GM03348 (cell line): ENCODE measurements around the gene LCNL1.

Experiments used
- DNase-seq: peaks from one replicate; pipeline ENCODE4 v3.0.0; 2012; ENCODE audit warnings: low spot score

The LCNL1 gene

GRCh38 chr9:136947028-136947891 lies 35.5 kb upstream of the LCNL1 start:
- DNase-seq = no peak

- peak; percentile 73 for DNase-seq
These were observed 34.8 kb upstream of the LCNL1 start for GRCh38 chr9:136947955-136948510.

GRCh38 chr9:136949239-136949816 lies 33.5 kb upstream of the LCNL1 start:
- no peak for DNase-seq

GRCh38 chr9:136949817-136950655 lies 32.8 kb upstream of the LCNL1 start:
- DNase-seq = peak; percentile 100

DNA sequence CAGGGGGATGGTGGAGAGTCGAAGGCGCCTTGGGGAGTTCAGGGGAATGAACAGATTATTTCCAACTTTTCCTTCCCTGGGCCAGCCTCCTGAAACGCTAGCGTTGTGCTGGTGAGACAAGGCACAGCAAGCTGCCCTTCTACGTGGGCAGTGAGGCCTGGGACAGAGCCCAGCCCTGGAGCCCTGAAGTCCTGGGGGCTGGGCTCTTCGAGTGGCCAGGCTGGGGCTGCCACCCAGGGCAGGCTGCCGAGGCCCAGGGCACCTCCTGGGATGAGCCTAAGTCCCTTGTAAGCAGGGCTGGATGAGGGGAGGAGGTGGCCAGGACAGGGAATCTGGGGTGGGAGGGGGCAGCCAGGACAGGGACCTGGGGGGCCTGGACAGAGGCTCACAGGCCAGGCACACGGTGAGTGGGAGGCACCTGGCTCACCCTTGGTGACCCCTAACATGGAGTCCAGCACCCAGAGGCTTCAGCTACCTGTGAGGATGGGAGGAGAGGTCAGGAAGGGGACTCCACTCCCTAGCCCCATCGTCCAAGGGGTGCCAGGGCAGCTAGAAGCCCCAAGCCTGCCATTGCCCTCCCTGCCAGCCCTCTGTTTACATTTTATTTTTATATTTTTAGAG lies 32.0 kb upstream of the LCNL1 start:
- DNase-seq = no peak

DNA sequence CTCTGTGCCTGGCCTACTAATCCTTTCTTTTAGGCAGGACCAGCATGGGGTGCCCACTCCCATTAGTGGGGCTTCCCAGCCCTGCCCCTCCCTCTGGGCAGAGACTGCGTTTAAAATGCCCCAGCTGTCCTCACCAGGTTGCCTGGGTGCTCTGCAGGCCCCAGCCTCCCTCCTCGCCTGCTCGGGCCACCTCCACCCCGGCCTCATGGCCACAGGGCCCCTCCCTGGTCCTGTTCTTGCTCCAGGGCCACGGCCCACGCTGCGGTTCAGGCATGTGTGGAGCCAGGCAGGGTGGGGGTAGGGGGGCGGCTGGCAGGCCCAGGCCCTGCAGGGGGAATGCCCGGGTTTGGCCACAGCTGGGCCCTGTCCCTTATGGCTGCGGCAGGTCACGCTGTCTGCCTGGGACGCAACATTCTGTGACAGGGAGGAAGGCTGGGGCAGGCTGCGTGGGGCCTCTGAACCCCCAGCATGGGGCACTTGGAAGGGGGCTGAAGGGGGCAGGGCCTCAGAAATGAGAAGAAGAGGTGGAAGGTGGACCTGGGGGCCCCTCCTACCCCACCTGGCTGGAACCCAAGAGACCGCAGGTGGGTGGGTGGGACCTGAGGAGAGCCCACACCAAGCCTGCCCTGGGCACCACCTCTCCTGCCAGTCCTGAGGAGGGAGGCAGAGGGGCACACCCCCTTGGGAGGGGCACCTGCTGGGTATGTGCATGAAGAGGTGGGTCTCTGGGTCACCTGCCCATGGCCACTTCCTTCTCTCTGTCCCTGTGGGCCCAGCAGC lies 31.1 kb upstream of the LCNL1 start, which contains the start of gene LCN12:
Gene LCN12 (plus strand): TSS at position 733 of the 780 bp plus-strand sequence. CDS start 55 bp downstream, outside the sequence.
- no peak for DNase-seq

DNA sequence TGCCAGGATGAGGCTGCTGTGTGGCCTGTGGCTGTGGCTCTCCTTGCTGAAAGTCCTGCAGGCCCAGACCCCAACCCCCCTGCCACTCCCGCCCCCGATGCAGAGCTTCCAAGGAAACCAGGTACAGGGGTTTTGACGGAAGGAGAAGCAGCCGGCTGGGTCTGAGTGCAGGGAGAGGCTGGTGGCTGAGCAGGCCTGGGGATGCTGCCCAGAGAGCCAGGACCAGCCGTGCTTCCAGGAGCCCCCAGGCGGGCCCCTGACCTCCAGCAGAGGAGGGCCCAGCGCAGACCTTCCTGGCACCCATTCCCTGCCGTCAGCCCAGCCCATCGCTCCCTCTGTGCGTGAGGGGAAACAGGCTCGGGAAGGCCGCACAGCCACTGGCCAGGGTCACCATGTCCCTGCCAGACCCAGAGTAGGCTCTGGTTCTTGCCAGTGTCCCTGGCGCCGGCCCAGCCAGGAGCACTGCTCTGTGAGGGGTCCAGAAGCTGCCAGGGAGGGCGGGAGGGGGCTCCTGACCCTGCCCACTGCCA lies 30.4 kb upstream of the LCNL1 start:
- DNase-seq = no peak

GRCh38 chr9:136952876-136953770 lies 29.7 kb upstream of the LCNL1 start:
- DNase-seq = no peak

DNA sequence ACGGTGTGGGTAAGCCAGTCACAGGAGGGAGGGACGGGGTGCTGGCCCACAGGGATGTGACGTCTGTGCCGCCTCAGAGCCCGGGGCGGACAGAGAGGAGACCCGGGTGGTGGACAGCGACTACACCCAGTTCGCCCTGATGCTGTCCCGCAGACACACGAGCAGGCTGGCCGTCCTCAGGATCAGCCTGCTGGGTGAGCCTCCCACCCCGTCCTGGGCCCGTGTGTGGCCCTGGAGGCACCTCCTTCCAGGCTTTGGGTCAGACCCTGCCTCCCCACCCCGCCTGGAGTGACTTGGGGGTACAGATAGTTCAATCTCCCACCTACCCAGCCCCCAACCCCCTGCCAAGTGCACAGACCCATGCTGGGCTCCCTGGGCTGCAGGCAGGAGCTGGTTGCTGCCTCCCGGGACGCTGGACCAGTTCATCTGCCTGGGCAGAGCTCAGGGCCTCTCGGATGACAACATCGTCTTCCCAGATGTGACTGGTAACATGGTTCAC lies 29.0 kb upstream of the LCNL1 start:
- DNase-seq = no peak

DNA sequence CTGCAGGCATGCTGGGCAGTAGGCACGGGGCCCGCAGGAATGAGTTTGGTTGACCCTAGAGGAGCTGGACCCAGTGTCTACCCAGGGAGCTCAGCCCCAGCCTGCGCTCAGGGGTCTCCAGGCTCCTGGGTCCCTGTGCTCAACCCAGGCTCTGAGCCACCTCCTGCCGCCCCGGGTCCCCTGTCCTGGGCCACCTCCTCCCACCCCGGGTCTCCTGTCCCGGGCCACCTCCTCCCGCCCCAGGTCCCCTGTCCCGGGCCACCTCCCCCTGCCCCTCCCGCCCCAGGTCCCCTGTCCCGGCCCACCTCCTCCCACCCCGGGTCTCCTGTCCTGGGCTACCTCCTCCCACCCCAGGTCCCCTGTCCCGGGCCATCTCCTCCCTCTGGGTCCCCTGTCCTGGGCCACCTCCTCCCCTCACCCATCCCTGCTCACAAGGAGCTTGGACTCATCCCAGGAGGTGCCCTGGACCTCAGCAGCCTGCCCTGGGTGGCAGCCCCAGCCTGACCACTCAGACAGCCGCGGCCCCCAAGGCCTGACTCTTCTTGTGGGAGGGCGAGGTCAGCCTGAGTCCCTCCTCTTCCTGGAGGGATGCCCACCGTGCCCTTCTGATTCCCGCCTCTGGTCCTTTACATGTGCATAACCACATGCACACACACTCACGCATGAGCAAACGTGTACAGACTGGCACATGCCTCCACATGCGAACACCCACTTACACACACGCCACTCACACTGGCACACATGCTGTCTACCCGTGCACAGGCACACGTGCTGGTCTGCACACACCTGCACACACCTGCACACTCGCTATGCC lies 28.3 kb upstream of the LCNL1 start:
- DNase-seq = no peak

DNA sequence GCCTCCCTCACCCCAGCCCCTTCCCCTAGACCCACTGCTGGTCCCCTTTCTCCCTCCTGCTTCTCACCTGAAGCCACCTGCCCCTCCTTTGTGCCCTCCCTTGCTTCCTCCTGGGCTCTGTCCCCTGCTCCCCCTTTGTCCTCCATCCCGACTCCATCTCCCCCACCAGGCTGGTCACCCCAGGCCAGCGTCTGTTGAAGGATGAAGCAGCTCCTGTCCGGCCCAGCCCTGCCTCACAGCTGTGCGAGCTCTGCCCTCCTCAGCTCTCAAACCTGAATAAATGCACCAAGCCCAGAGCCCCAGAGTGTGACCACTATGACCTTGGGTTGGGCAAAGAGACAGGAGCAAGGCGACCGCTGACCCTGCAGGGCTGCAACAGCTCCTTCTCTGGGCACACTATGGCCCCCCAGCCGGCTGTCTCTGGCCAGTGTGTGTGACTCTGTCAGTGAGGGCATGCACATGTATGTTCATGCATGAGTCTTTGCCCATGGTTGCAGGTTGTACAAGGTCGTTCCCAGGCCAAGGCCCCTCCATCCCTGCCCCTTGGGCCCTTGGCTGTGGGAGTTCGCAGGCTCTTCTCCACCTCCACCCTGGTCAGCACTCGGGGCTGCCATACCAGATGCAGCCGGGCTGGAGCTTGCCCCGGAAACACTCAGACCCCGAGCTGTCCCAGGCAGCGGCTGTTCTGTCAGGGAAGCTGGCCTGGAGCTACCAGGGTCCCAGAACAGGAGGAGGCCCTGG lies 27.4 kb upstream of the LCNL1 start:
- DNase-seq = no peak

DNA sequence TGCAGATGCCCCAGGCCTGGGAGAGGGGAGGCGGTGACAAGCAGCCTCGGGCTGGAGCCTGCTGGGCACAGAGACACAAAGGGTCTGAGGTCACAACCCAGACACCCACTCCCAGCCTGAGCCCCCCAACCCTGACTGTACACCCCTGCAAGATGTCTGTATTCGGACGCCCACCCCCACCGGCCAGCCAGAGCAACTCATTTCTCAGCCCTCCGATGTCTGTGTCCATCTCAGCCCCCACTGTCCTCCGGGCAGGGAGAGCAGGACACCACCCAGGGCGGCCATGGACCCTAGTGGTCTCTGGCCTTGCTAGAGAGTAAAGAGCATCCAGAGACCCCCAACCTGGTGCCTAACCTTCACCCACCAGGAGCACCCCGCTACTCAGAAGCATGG lies 26.9 kb upstream of the LCNL1 start:
- no peak for DNase-seq

DNA sequence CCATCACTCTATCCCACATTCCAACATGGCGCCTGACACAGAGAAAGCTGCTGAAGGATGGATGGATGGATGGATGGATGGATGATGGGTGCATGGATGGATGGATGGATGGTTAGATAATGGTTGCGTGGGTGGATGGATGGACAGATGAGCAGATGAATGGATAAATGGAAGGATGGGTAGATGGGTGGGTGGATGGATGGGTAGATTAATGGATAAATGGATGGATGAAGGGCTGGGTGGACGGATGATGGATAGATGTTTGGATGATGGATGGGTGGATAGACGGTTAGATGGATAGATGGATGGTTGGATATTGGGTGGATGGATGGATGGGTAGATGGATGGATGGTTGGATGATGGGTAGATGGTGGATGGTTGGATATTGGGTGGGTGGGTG lies 26.2 kb upstream of the LCNL1 start:
- no peak for DNase-seq

GRCh38 chr9:136957461-136957860 lies 25.3 kb upstream of the LCNL1 start:
- DNase-seq = no peak

GRCh38 chr9:136957901-136958300 lies 24.9 kb upstream of the LCNL1 start:
- no peak for DNase-seq

GRCh38 chr9:136958473-136958872 lies 24.3 kb upstream of the LCNL1 start:
- DNase-seq = no peak

DNA sequence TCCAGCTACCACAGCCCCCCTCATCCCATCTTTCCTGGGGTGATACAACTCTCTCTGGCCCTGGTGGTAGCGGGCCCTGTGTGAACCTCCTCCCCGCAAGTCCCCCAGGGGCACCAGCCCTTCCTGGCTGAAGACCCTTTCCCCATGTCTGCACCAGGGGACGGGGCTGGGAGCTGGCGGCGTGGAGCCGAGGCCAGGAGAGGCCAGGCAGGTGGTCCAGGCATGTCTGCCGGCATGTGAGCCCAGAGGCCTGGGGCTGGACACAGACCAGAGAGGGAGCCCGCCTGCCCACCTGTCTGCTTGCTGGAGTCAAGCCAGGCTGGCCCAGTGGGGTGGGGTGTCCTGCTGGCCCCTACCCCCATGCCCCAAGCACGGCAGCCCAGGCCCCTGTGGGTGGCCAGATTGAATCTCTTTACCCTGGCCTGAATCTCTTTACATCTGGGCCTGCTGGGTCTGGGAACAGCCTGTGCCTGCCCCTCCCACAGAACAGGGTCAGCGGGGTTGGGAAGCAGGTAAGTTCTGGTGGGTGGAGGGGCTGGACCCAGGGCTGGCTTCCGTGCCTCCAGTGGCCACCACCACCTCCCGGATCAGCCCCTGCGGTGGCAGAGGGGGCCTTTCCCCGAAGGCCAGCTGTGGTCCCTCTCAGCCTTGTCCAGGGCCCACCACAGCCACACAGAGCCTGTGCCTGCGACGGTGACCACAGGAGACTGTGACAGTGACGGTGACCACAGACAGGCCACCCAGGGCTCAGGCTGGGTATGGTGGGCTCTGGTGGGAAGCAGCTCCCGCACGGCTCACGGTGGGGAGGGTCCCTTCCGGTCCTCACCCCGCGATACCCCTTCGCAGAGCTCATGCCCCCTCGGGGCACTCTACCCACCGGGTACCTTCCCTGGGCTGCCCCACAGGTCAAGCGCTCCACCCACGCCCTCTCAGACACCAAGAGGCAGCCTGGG lies 23.6 kb upstream of the LCNL1 start:
- DNase-seq = no peak
